ENCODE measurements around the gene DHX35.

GRCh38 chr20:38947931-38948362 is 14.2 kb upstream of the DHX35 start:
- TF ChIP-seq GABPA (IDR thresholded peaks at IDR 0.05; ENCODE audit: low read depth) (no peak), CTCF (IDR thresholded peaks at IDR 0.05 in 2 of 3, conservative IDR thresholded peaks at IDR 0.05 in 1 of 3; ENCODE audit: control insufficient read depth in 2 of 3, extremely low read depth in 1 of 3, insufficient read depth in 1 of 3, low read depth in 3 of 3, low read length in 3 of 3) (no peak), POLR2AphosphoS5 (IDR thresholded peaks at IDR 0.05; ENCODE audit: low read length) (no peak), IRF3 (IDR thresholded peaks at IDR 0.05) (no peak), SMC3 (IDR thresholded peaks at IDR 0.05; ENCODE audit: borderline replicate concordance, low read length) (no peak), TCF12 (IDR thresholded peaks at IDR 0.05; ENCODE audit: low read depth, low read length) (no peak), ZBED1 (IDR thresholded peaks at IDR 0.05; ENCODE audit: borderline replicate concordance) (no peak), POLR2A (IDR thresholded peaks at IDR 0.05; ENCODE audit: low read depth, low read length) (no peak), CHD2 (IDR thresholded peaks at IDR 0.05; ENCODE audit: borderline replicate concordance, low read depth, low read length) (no peak), SMAD5 (IDR thresholded peaks at IDR 0.05; ENCODE audit: low read depth) (no peak), MYC (IDR thresholded peaks at IDR 0.05; ENCODE audit: insufficient read depth, insufficient read length, insufficient replicate concordance, low read length, severe bottlenecking) (no peak), YY1 (IDR thresholded peaks at IDR 0.05; ENCODE audit: low read depth, low read length) (no peak), BHLHE40 (IDR thresholded peaks at IDR 0.05; ENCODE audit: borderline replicate concordance in 1 of 2, low read depth in 2 of 2, low read length in 1 of 2) (no peak)
